Thymus (tissue), 11 donors: Measurements from ENCODE around the gene TRPM4. TPM values are rescaled to one million over a fixed set of nuclear protein-coding genes. Genes with fewer than 3 reads are reported as not detected.
"Not testable (repeated sequence)": the region's sequence is repeated elsewhere in the genome, so short reads cannot be mapped to it uniquely, and the experiment has no call there.

Source experiments
- DNase-seq, 9 donors: peaks; one replicate each; pipeline ENCODE4 v3.0.0-alpha.2; 2013; ENCODE audit warnings: low spot score in 9 of 9, low read depth in 6 of 9, missing footprints in 1 of 9
- H3K27ac ChIP-seq, 2 donors: one replicate each; pipeline ENCODE4 v1.5.1; 2013; ENCODE audit warnings: control low read depth in 1 of 2, low read depth in 1 of 2, low read length in 1 of 2, mild to moderate bottlenecking in 1 of 2, moderate library complexity in 1 of 2
- H3K27me3 ChIP-seq, 2 donors: one replicate each; pipeline ENCODE4 v1.5.1; 2013; ENCODE audit warnings: low read length in 1 of 2; ENCODE audit not compliant: control insufficient read depth in 2 of 2, insufficient read depth in 1 of 2
- H3K36me3 ChIP-seq, 2 donors: one replicate each; pipeline ENCODE4 v1.5.1; 2013; ENCODE audit warnings: low read length in 1 of 2, mild to moderate bottlenecking in 1 of 2, moderate library complexity in 1 of 2; ENCODE audit not compliant: control insufficient read depth in 2 of 2, insufficient read depth in 2 of 2
- H3K4me1 ChIP-seq, 2 donors: one replicate each; pipeline ENCODE4 v1.5.1; 2013; ENCODE audit warnings: low read length in 2 of 2; ENCODE audit not compliant: control insufficient read depth in 2 of 2, insufficient read depth in 2 of 2
- H3K4me3 ChIP-seq, 2 donors: one replicate each; pipeline ENCODE4 v1.5.1; 2013; ENCODE audit warnings: low read length in 2 of 2, control low read depth in 1 of 2, mild to moderate bottlenecking in 1 of 2
- H3K9me3 ChIP-seq, 2 donors: one replicate each; pipeline ENCODE4 v1.5.1; 2013; ENCODE audit warnings: low read length in 1 of 2, mild to moderate bottlenecking in 1 of 2; ENCODE audit not compliant: control insufficient read depth in 2 of 2, insufficient read depth in 1 of 2
- WGBS: extraction: QIAGEN DNeasy Blood & Tissue Kit; methylation state at CpG from one replicate; pipeline ENCODE4 v1.1.7; 2013; 5-methylcytosine and 5-hydroxymethylcytosine counted together
- polyA plus RNA-seq: library from polyadenylated mRNA; stranded (reverse); fragments of 200-250 nt; gene quantifications from one replicate; pipeline ENCODE4 v1.2.3, GENCODE V29; 2013
- total RNA-seq: library from RNA; stranded (reverse); fragments of 120-200 nt; gene quantifications from one replicate; pipeline ENCODE4 v1.2.4, GENCODE V29; 2013
- donor health status: healthy.

The TRPM4 gene
- total and polyA plus RNA-seq, 2 donors = 3.7 to 7.6 TPM

DNA sequence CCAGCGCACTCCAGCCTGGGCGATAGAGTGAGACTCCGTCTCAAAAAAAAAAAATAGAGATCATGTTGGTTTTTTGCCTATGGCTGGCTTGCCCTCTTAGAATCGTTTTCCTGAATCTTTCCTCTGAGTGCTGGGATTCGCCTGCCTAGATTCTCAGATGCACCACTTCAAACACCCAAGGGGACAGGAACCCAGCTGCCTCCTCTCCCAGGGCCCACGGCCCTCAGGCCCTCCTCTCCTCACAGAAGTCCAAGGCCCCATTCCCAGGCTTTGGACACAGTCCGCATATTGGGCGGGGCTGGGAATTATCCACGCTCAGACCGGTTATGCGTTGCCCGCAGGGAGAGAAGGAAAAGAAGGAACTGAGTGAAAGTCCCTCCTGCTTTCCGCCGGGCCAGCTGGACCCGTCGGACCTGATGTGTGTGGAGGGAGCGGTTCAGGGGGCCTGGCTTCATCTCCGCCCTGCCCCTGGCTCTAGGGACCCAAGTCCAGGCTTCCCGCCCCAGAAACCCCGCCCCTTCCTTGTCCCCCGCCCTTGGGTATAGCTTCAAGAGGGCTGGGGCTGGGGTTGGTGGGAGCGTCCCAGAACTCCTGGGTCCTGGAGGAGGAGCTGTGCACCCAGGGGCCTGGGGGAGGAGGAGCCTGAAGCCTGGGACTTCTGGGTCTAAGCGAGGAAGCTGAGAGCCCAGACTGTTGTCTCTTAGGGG lies 32.4 kb upstream of the TRPM4 start:
- H3K27ac ChIP-seq = no peak overlapping the region
- DNase-seq = no peak
- H3K4me3 ChIP-seq = no peak overlapping the region
- peaks cover 29 to 83% of the 10 kb centered on the region in 2 donors for H3K27me3 ChIP-seq
- H3K4me1 ChIP-seq = peaks cover 9 to 17% of the 10 kb centered on the region in 2 donors
- H3K36me3 ChIP-seq = no peaks in the 10 kb centered on the region
- peaks cover 1 to 7% of the 10 kb centered on the region in 2 donors for H3K9me3 ChIP-seq
- WGBS = 80% methylated on average over 23 of the region's 23 CpGs

DNA sequence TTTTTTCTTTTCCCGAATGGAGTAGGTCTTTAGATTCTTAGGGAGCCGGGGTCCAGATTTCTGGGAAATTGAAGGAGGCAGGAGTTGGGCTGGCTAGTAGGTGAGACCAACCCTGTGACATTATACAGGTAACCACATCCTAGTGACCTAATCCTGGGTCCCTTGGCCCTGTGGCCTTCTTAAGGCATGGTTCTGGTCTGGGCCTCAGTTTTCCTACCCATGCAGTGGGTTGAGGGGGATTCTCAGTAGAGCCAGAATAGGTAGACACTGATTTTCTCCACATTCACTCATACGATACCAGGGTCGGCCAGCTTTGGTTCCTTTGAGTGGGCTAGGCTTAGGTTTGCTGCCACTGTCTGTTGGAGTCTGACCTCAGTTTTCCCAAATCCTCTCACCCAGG lies 31.0 kb upstream of the TRPM4 start:
- no peak for DNase-seq
- WGBS = 85% methylated on average over 4 of the region's 4 CpGs
- no peaks in the 10 kb centered on the region for H3K36me3 ChIP-seq
- H3K4me1 ChIP-seq = peaks cover 9 to 17% of the 10 kb centered on the region in 2 donors
- no peak overlapping the region for H3K27ac ChIP-seq
- no peak overlapping the region for H3K4me3 ChIP-seq
- H3K9me3 ChIP-seq = peaks cover 1 to 7% of the 10 kb centered on the region in 2 donors
- H3K27me3 ChIP-seq = peaks cover 17 to 75% of the 10 kb centered on the region in 2 donors

DNA sequence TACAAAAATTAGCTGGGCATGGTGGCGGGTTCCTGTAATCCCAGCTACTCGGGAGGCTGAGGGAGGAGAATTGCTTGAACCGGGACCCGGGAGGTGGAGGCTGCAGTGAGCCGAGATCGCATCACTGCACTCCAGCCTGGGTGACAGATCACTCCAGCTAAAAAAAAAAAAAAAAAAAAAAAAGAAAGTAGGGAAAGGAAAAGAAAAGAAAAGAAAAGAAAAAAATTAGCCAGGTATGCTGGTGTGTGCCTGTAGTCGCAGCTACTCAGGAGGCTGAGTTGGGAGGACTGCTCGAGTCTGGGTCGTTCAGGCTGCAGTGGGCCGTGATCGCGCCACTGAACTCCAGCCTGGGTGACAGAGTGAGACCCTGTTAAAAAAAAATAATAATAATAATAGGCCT lies 30.4 kb upstream of the TRPM4 start:
- DNase-seq, H3K4me3 ChIP-seq, H3K9me3 ChIP-seq, H3K27ac ChIP-seq, H3K36me3 ChIP-seq: not testable (repeated sequence)
- H3K27me3 ChIP-seq = peaks cover 12 to 69% of the 10 kb centered on the region in 2 donors
- peaks cover 9 to 17% of the 10 kb centered on the region in 2 donors for H3K4me1 ChIP-seq
- whole genome bisulfite sequencing = 98% methylated on average over 12 of the region's 12 CpGs

DNA sequence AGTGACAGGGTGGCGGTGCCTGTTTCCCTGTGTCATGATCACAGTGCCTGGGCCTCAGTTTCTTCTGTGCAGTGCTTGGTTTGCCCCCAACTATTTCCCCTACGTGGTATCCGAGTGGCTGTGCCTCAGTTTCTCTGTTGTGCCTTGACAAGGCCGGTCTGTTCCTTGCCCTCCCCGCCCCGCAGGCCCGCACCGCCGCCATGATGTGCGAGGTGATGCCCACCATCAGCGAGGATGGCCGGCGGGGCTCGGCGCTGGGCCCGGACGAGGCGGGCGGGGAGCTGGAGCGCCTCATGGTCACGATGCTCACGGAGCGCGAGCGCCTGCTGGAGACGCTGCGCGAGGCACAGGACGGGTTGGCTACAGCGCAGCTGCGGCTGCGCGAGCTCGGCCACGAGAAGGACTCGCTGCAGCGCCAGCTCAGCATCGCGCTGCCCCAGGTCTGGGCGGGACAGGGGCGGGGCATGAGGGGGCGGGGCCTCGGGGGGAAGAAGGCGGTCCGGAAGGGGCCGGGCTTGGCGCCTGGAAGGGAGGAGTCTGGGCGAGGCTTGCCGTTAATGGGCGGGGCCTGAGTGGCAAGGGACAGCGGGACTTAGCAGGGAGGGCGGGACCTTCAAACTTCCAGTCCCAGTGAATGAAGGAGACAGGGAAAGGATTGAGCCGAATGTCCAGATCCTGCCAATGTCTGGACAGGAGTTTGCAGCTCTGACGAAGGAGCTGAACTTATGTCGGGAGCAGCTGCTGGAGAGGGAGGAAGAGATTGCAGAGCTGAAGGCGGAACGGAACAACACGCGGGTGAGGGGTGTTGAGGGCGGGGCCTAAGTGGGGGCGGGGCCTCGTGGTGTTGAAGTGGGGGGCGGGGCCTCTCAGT lies 29.7 kb upstream of the TRPM4 start:
- H3K27ac ChIP-seq = peak overlapping the region; percentile 19 to 55
- peak; percentile 82 to 95 (median 88) for DNase-seq
- WGBS = 4% methylated on average over 63 of the region's 63 CpGs

DNA sequence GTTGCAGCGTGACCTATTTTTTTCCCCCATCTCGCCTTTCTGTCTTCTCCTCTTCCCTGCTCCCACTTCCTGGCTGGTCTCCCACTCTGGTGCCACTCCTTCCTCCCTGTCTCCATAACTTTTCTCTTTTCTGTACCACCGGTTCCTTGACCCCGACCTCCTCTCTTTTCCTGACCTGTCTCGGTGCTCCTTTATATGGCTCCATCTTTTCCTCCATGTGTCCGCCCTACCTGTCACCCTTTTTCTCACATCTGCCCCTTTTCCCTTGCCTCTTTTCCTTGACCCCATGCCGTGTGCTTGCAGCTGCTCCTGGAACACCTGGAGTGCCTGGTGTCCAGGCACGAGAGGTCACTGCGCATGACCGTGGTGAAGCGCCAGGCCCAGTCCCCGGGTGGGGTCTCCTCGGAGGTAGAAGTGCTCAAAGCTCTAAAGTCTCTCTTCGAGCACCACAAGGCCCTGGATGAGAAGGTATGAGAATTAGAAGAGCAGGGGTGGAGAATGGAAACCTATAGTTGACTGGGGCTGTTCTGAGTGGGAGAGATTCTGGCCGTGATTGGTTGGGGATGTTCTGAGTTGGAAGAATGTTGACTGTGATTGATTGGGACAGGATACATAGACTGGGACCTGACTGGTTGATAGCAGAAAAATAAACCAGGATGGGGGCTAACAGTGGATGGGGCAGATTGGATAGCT lies 28.9 kb upstream of the TRPM4 start:
- H3K27me3 ChIP-seq = peaks cover 9 to 70% of the 10 kb centered on the region in 2 donors
- peaks cover 1 to 7% of the 10 kb centered on the region in 2 donors for H3K9me3 ChIP-seq
- DNase-seq = no peak
- H3K36me3 ChIP-seq = no peaks in the 10 kb centered on the region
- WGBS = 78% methylated on average over 15 of the region's 15 CpGs
- peak overlapping the region; percentile 40 to 54 for H3K4me3 ChIP-seq
- no peak overlapping the region for H3K27ac ChIP-seq
- peaks cover 13 to 22% of the 10 kb centered on the region in 2 donors for H3K4me1 ChIP-seq

More for the DNA sequence above, 29.7 kb upstream of the TRPM4 start:
- H3K9me3 ChIP-seq = peaks cover 1 to 7% of the 10 kb centered on the region in 2 donors
- H3K4me3 ChIP-seq = peak overlapping the region; percentile 40 to 54
- H3K4me1 ChIP-seq = peaks cover 9 to 17% of the 10 kb centered on the region in 2 donors
- H3K36me3 ChIP-seq = no peaks in the 10 kb centered on the region
- H3K27me3 ChIP-seq = peaks cover 10 to 69% of the 10 kb centered on the region in 2 donors

DNA sequence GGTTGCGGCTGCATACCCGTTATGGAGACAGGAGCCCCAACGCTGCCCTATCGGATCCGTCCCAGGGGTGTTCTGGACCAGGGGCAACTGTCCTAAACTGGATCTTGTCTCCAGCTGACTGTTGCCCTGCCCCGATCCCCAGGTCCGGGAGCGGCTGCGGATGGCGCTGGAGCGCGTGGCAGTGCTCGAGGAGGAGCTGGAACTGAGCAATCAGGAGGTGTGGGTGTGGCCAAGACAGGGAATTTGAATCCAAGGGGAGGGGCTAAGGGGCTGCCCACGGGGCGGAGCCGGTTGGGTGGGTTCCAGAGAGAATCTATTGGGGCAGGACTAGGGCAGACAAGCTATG lies 28.4 kb upstream of the TRPM4 start:
- WGBS = 73% methylated on average over 16 of the region's 16 CpGs
- H3K36me3 ChIP-seq = no peaks in the 10 kb centered on the region
- H3K9me3 ChIP-seq = peaks cover 3 to 11% of the 10 kb centered on the region in 2 donors
- no peak overlapping the region for H3K4me3 ChIP-seq
- DNase-seq = no peak
- H3K27me3 ChIP-seq = peaks cover 13 to 70% of the 10 kb centered on the region in 2 donors
- no peak overlapping the region for H3K27ac ChIP-seq
- H3K4me1 ChIP-seq = peaks cover 14 to 23% of the 10 kb centered on the region in 2 donors

DNA sequence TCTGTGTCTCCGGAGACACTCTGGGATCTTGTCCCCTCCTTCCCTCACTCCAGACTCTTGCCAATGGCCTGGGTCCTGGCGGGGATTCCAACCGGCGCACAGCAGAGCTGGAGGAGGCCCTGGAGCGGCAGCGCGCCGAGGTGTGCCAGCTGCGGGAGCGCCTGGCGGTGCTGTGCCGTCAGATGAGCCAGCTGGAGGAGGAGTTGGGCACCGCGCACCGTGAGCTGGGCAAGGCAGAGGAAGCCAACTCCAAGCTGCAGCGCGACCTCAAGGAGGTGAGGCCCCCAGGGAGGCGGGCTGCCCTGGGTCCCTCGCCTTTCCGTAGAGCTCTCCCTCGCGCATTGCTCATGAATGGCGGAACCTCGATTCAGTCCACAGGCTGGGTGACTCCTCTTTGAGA lies 27.3 kb upstream of the TRPM4 start:
- H3K27me3 ChIP-seq = peaks cover 9 to 66% of the 10 kb centered on the region in 2 donors
- 97% methylated on average over 24 of the region's 24 CpGs for WGBS
- no peak for DNase-seq
- H3K27ac ChIP-seq = no peak overlapping the region
- H3K4me1 ChIP-seq = peaks cover 14 to 26% of the 10 kb centered on the region in 2 donors
- peaks cover 3 to 13% of the 10 kb centered on the region in 2 donors for H3K9me3 ChIP-seq
- H3K36me3 ChIP-seq = no peaks in the 10 kb centered on the region
- H3K4me3 ChIP-seq = no peak overlapping the region

DNA sequence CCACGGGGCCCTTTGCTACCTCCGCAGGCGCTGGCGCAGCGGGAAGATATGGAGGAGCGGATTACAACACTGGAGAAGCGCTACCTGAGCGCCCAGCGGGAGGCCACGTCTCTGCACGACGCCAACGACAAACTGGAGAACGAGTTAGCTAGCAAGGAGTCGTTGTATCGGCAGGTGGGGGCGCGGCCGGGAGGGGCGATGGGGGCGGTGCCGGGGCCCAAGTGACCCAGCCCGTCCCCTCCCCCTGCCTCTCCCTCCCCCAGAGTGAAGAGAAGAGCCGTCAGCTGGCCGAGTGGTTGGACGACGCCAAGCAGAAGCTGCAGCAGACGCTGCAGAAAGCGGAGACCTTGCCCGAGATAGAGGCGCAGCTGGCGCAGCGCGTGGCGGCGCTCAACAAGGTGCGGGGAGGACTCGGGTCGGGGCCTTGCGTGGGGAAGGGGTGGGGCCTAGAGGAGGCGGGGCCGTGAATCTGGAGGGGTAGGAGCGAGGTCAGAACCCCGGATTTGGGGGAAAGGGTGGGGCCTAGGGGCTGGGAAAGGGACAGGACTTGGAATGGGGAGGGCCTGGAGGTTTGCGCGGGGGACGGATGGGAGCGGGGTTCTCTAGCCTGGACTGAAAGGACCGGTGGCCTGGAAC lies 24.5 kb upstream of the TRPM4 start:
- no peaks in the 10 kb centered on the region for H3K36me3 ChIP-seq
- H3K4me1 ChIP-seq = peaks cover 10 to 19% of the 10 kb centered on the region in 2 donors
- H3K27ac ChIP-seq = peak overlapping the region; percentile 5 to 51
- H3K9me3 ChIP-seq = peaks cover 3 to 6% of the 10 kb centered on the region in 2 donors
- 27% methylated on average over 49 of the region's 49 CpGs for WGBS
- H3K27me3 ChIP-seq = peaks cover 8 to 46% of the 10 kb centered on the region in 2 donors
- peak in 1 of 9 donors; percentile 35 for DNase-seq
- peak overlapping the region; percentile 9 to 42 for H3K4me3 ChIP-seq
